ENCODE measurements around the gene PSD2.

DNA sequence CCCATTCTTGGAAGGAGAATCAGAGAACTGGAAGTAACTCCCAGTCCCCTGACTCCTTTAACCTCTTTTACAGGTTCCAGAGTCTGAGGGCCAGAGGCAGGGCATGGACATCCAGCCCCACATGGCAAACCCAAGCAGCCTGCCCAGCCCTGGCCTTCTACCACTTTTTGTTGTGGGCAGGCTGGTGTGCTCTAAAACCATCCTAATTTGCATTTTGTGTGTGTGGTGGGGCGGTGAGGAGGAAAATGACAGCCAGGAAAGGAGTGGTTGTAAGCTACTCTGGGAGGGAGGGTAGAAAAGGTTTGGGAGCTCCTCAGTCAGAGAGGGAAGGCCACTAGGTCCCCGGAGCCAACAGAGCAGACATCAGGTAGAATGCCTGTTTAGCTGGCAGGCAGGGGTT, 90.6 kb downstream of the PSD2 start:
- TF ChIP-seq, protein P1, sequence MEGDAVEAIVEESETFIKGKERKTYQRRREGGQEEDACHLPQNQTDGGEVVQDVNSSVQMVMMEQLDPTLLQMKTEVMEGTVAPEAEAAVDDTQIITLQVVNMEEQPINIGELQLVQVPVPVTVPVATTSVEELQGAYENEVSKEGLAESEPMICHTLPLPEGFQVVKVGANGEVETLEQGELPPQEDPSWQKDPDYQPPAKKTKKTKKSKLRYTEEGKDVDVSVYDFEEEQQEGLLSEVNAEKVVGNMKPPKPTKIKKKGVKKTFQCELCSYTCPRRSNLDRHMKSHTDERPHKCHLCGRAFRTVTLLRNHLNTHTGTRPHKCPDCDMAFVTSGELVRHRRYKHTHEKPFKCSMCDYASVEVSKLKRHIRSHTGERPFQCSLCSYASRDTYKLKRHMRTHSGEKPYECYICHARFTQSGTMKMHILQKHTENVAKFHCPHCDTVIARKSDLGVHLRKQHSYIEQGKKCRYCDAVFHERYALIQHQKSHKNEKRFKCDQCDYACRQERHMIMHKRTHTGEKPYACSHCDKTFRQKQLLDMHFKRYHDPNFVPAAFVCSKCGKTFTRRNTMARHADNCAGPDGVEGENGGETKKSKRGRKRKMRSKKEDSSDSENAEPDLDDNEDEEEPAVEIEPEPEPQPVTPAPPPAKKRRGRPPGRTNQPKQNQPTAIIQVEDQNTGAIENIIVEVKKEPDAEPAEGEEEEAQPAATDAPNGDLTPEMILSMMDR (IDR thresholded peaks at IDR 0.05): no peak
- no peak for TF ChIP-seq POLR2A (IDR thresholded peaks at IDR 0.05)

All from right lobe of liver (tissue), 4 donors.